ENCODE results near the gene RPS6KL1. TPM values are rescaled to one million over a fixed set of nuclear protein-coding genes. Genes with fewer than 3 reads are reported as not detected.

RPS6KL1 gene
- total RNA-seq, 1 experiment from 2014 or later, result 18.8 TPM

DNA sequence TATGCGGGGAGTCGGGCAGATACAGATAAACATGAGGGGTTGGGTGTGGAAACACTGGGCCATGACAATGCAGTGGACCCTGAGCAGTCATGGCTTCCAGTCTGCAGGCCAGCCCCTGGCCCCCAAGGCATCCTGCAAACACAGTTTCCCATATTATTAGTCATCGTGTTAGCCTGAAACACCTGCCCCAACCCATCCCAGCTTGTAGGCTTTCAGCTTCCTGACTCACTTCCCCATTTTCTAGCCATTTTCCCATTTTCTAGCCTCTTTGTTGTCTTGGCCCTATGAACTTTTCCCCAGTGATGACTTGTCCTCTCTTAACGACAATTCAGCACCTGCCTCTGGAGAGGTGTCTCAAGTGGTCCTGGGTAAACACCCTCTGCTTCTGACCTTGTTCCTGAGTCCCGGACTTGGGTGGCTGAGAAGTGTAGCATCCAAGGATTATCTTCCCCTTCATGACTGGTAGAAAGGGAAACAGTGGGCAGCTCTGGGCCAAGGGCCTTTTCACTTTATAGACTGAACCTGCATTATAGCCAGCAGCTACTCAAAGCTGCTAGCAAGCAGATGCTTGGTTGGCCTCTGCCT is 36.6 kb upstream of the RPS6KL1 start:
- no peaks in the 10 kb centered on the region; the same call in 1 of the 2 replicates for H3K27me3 ChIP-seq (ENCODE audit: insufficient read depth, low read length)
- no peak overlapping the region for H2AFZ ChIP-seq (ENCODE audit: low read length)
- no peak overlapping the region for H2BK12ac ChIP-seq (ENCODE audit: insufficient read length, low read depth, low read length)
- H3K4me1 ChIP-seq (ENCODE audit: insufficient read depth, low read length), result no peaks in the 10 kb centered on the region; the same call in 1 of the 2 replicates
- no peak overlapping the region for H2BK20ac ChIP-seq (ENCODE audit: low read depth, low read length, poor library complexity, severe bottlenecking)
- H3K18ac ChIP-seq (ENCODE audit: insufficient read length, low read depth, low read length), result no peak overlapping the region
- H3T11ph ChIP-seq (ENCODE audit: low read length), result no peak overlapping the region
- Mint-ChIP-seq H3K4me1 (peaks cover 13 to 18% of the 10 kb centered on the region in 2 experiments), H3K27ac (no peak overlapping the region), H3K9me3 (no peaks in the 10 kb centered on the region), H3K36me3 (ENCODE audit: insufficient read depth in 1 of 3, low read depth in 3 of 3) (no peaks in the 10 kb centered on the region; a peak in 1 of 7 replicates), H3K27me3 (ENCODE audit: low read depth) (peaks cover 18% of the 10 kb centered on the region), H3K4me3 (no peak overlapping the region)
- no peak overlapping the region for H3K56ac ChIP-seq (ENCODE audit: insufficient read length, low read depth, low read length)
- no peak overlapping the region for H2AK5ac ChIP-seq (ENCODE audit: insufficient read length, low read length)
- no peaks in the 10 kb centered on the region for H4K20me1 ChIP-seq (ENCODE audit: control insufficient read depth, insufficient read depth, insufficient read length)
- no peak overlapping the region for H3K23ac ChIP-seq (ENCODE audit: insufficient read length, low read depth, low read length)
- no peak overlapping the region for H3K4me2 ChIP-seq (ENCODE audit: insufficient read depth, insufficient read length, low read length)
- H3K9me3 ChIP-seq (ENCODE audit: control insufficient read depth, low read depth, low read length), result no peaks in the 10 kb centered on the region
- DNase-seq, result no peak
- H3K14ac ChIP-seq (ENCODE audit: insufficient read depth, low read length), result no peak overlapping the region
- no peak overlapping the region for H3K27ac ChIP-seq (ENCODE audit: insufficient read length, low read depth, low read length)
- H3K4ac ChIP-seq (ENCODE audit: low read depth, low read length), result no peak overlapping the region
- no peaks in the 10 kb centered on the region for H3K79me1 ChIP-seq (ENCODE audit: insufficient read depth, low read depth, low read length, poor library complexity, severe bottlenecking)
- H4K5ac ChIP-seq (ENCODE audit: insufficient read length, low read depth, low read length), result no peak overlapping the region
- H2BK15ac ChIP-seq (ENCODE audit: low read depth, low read length), result no peak overlapping the region
- H3K9ac ChIP-seq (ENCODE audit: extremely low read depth, insufficient read length, low read length), result no peak overlapping the region
- TF ChIP-seq, protein P1, sequence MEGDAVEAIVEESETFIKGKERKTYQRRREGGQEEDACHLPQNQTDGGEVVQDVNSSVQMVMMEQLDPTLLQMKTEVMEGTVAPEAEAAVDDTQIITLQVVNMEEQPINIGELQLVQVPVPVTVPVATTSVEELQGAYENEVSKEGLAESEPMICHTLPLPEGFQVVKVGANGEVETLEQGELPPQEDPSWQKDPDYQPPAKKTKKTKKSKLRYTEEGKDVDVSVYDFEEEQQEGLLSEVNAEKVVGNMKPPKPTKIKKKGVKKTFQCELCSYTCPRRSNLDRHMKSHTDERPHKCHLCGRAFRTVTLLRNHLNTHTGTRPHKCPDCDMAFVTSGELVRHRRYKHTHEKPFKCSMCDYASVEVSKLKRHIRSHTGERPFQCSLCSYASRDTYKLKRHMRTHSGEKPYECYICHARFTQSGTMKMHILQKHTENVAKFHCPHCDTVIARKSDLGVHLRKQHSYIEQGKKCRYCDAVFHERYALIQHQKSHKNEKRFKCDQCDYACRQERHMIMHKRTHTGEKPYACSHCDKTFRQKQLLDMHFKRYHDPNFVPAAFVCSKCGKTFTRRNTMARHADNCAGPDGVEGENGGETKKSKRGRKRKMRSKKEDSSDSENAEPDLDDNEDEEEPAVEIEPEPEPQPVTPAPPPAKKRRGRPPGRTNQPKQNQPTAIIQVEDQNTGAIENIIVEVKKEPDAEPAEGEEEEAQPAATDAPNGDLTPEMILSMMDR (conservative IDR thresholded peaks at IDR 0.05), result no peak
- H4K91ac ChIP-seq (ENCODE audit: insufficient read length, low read depth, low read length), result no peak overlapping the region
- H2BK120ac ChIP-seq (ENCODE audit: low read depth, low read length, poor library complexity, severe bottlenecking), result no peak overlapping the region
- no peaks in the 10 kb centered on the region for H3K23me2 ChIP-seq (ENCODE audit: insufficient read length, low read depth, low read length, poor library complexity, severe bottlenecking)
- no peak overlapping the region for H4K8ac ChIP-seq (replicated peaks; ENCODE audit: insufficient read length, low read depth, low read length)
- H2BK5ac ChIP-seq (ENCODE audit: insufficient read length, low read length), result no peak overlapping the region
- WGBS (ENCODE audit: extremely low coverage, insufficient read length, low lambda C conversion rate), result no CpG with 5 or more reads among the region's 5 CpGs
- H3K79me2 ChIP-seq (ENCODE audit: insufficient read depth, low read length), result no peaks in the 10 kb centered on the region
